CD4-positive, alpha-beta T cell treated with Interleukin-21 for 1 hour (primary cell): ENCODE results near the gene SLIT1.

Source experiments
- DNase-seq: peaks from one replicate; pipeline ENCODE4 v3.0.0-alpha.2; 2020

Gene SLIT1

DNA sequence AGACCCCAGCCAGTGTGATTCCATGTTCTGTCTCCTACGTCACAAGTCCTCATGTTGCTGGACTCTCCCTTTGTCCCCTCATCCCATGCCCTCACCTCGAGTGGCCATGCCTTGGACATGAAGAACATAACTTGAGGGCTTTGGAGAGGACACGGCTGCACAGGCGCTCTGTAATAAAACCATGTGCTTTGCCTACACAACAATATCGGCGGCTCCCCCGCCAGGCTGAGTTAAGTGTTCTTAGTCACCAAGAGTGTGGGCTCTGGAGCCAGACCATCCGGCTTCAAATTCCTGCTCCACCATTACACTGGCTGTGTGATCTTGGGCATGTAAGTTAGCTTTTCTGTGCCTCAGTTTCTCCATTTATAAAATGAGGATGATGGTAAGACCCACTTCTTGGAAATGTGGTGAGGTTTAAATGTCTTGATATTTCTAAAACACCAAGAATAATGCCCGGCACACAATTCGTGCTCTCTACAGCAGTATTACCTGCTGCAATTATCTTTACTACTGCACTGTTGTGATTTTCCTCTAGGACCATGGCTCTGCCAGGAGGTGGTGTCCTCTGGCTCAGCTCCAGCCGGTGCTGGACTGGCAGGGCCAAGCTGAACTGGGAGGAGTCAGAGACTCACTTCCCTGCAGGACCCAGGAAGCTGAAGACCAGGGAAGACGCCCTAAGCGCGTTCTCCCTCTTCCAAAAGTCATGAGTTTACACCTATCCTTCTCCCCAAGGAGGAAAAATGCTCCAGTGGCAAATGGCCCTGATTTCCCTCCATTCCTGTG lies 15.7 kb downstream of the SLIT1 start:
- DNase-seq, result no peak

DNA sequence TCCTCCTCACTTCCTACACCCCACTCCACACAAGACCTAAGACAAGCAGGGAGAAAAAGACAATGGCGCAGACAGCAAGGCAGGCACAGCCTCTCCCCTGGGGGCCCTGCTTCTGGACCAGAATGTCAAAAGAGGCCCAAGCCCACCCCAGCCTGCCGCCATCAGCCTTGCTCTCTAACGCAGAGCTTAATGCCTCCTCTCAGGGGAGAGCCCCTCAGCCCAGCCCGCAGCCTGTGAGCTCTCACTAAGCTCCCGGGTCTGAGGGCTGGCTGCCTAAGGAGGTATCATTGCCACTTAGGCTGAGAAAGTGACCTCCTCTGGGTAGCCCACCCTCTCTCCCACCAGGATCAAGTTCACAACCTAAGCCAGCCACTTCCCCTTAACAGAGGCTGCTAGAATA lies 16.7 kb downstream of the SLIT1 start:
- DNase-seq, result no peak

DNA sequence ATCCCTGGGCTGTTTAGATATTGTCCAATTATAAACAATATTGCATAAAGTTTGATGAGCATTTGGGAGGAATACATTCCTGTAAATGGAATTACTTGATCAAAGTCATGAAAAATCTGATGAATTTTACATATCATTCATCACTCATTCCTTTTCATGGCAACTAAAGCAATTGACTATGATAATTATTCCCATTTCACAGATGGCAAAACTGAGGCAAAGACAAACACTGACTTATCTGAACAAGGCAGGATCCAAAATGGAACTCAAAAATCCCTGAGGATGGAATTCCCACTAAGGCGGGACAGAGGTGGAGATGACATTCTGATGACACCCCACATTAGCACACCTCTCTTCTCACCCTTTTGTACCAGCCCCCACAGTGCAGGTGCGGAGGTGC lies 17.1 kb downstream of the SLIT1 start:
- DNase-seq, result no peak

DNA sequence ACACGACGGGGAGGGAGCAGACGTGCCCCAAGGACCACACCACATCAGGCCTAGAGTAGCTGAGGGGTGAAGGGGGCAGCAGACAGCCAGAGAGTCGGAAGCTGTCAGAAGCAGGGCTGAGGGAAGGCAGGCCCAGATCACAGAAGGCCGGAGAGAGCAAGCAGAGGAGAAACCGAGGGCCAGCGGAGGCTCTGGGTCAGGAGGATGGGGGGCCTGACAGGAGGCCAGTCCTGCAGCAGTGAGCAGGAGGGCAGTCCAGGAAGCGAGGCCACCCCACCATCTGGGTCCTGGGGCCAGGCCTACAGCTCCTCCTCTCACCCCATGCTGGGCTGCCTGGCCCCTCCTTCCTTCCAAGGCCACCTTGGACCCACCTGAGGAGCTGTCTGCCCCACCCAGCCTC lies 20.3 kb downstream of the SLIT1 start:
- DNase-seq, result no peak

GRCh38 chr10:97163781-97164501 lies 21.8 kb downstream of the SLIT1 start:
- no peak for DNase-seq

GRCh38 chr10:97163181-97163580 lies 22.6 kb downstream of the SLIT1 start:
- DNase-seq, result no peak

DNA sequence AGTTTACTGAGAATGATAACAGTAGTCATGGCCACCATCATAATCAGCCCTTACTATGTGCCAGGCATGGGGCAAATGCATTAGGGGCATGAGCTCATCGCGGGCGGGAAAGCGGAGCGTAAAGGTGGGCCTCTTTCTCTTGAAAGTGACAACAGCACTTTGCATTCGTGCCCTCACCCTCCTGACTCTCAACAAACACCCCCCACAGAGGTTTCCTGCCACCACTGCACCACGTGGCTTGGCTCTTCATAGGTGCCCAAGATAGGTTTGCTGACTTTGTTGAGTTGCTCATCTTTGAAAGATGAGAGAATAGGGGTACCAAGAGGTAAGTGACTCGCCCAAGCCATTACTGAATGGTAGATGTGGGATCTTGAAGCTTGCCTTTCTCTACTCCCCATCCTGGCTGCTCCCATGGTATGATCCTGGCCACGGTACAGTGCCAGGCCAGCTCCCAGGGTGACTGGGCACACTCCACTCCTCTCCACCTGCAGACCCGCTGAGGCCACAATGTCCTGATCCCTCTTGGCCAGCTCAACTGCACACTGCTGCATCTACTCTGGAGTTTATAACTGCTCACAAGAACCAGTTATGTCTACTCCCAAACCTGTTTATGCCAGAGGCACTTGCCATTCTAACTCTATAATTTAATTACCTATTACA lies 26.0 kb downstream of the SLIT1 start:
- no peak for DNase-seq

- DNase-seq, result no peak
Measured at GRCh38 chr10:97157578-97158095, 28.1 kb downstream of the SLIT1 start.

DNA sequence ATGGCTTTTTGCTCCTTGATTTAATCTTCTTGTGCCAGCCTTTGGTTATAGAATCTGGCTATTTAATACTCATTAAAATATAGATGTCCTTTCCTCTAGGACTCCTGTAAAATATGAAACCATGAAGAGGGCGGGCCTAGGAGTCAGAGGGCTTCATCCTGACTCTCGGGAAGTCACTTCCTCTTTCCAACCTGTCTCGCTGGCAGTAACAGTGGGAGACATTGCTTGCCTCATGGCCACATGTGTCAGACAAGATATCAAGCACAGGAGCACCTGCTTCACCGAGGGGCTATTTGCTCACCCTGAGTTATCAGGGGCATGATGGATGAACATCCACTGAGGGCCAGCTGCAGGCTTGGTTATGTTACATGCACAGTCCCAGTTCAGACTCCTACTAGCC lies 31.0 kb downstream of the SLIT1 start:
- DNase-seq, result no peak

- DNase-seq, result no peak
Measured at GRCh38 chr10:97154162-97154561, 31.6 kb downstream of the SLIT1 start.

DNA sequence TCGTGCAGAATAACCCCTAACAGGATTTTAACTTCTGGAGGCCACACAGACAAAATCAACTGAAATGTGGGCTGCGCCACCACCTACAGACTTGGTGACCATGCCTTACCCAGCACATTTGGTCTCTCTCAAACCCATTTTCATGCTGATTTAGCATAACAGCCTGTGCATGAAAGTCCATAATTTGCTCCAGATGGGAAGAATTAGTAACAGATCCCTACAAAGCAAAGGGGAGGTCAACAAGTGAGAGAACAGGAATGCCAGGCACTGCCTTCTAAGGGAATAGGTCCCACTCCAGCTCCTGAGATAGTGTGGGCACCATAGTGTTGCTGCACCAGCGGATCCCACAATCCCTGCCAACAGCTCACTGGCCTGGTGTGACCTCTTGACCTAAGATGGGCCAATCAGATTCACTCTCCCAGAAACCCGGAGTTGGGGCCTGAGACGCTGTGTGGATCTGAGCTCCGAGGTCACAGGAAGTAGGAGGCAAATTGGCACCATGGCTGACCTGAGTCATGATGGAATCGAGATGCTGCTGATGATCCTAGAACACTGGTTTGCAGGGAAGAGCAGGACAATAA lies 32.4 kb downstream of the SLIT1 start:
- no peak for DNase-seq

DNA sequence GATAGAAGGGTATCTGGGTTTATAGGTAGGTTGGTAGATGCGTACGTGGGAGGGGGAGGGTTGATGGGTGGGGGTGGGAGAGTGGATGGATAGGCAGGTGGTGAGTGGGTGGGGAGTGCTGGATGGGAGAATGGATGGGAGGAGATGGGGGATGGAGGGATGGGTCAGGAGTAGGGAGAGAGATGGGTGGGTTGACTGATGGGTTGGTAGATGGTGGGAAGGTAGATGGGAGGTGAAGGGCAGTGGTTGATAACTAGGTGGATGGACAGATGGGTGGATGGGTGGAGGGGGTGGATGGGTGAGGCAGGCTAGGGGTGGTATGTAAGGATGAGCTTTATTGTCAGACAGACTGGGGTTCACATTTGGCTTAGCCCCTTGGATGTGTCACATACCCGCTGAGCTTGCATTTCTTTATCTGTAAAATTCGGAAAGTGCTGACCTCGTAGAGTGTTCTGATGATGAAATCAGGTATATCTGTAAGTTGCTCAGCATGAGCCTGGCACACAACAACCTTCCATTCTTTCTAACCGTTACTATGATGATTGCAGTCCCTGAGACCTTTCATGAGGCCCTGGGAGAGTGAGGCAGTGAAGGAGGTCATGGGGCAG lies 34.3 kb downstream of the SLIT1 start:
- no peak for DNase-seq

GRCh38 chr10:97150616-97151015 lies 35.1 kb downstream of the SLIT1 start:
- no peak for DNase-seq

- no peak for DNase-seq
Measured at GRCh38 chr10:97150013-97150595, 35.7 kb downstream of the SLIT1 start.

DNA sequence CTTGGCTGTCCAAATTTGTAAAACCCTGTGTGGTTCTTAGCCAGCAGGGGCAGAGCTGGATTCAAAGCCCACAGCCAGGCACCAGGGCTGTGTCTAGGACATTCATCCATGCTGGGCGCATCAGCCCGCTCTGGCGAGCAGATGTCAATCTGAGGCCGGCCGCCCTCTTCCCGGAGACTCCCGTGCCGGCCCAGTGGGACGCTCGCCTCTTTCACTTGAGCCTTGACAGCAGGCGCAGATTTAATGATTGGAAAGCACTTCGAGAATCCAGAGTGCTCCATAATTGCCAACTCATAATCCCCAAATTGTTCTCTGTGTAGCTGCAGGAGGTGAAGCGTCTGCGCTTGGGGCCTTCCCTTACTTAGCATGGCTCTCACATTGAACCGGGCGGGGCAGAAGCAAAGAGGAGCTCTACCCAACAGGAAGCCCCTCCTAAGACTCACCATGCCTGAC lies 36.7 kb downstream of the SLIT1 start:
- DNase-seq, result no peak

DNA sequence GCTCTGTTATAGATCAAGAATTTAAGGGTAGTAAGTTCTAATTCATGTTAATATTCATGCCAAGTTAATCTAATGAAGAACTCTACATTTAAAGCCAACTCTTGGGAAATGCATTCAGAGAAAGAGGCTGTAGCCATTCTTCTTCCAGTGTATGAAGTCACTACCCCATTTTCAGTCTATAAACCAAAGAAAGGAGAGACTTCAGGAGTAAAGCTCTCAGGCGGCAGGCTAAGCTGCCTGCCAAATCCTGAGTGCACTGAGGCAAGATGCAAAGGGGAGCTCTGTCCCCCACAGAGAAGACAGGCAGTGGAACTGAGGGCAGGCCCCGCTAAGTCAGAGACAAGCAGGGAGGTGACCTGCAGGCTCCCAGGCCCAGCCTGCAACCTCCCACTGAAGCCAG lies 41.5 kb downstream of the SLIT1 start:
- no peak for DNase-seq

DNA sequence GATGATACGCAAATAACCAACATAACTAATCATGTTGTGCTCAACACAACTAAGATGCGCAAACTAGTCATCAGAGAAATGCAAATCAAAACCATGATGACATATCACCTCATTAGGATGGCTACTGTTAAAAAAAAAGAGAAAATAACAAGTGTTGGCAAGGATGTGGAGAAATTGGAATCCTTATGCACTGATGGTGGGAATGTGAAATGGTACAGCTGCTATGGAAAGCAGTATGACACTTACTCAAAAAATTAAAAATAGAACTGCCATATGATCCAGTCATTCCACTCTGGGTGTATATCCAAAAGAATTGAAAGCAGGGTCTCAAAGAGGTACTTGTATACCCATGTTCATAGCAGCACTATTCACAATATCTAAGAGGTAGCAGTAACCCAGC lies 42.9 kb downstream of the SLIT1 start:
- DNase-seq, result no peak

DNA sequence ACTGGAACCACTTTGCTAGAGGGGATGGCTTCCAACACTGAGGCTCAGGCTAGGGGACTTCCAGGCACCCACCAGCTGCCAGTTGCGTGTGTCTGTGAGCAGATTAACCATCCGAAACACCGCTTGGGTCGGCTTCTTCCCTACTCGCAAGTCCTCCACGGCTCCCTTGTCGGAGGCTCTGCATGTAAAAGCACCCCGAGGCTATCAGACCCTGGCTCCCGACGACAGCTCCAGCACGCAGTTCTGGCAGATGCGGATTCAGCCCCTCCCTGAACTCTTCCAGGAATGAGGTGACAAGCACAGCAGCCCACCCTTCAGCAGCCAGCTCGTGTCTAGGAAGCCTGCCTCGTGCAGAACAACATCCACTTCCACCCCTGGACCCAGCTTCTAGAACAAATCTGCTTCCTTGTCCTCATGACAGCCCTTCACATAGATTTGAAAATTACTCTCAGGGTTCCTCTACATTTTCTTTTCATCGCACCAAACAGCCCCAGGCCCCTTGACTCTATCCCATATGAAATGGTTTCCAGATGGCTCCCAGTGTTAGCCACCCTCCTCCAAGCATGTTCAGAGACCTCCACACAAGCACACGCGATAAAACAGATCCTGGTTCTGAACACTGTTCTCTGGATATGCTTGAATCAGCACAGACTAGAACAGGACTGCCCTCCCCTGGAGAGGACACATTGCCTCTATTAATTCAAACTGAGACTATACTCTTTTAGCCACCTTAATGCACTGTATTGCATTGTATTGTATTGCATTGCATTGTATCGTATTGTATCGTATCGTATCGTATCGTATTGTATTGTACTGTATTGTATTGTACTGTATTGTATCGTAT lies 44.6 kb downstream of the SLIT1 start:
- no peak for DNase-seq

DNA sequence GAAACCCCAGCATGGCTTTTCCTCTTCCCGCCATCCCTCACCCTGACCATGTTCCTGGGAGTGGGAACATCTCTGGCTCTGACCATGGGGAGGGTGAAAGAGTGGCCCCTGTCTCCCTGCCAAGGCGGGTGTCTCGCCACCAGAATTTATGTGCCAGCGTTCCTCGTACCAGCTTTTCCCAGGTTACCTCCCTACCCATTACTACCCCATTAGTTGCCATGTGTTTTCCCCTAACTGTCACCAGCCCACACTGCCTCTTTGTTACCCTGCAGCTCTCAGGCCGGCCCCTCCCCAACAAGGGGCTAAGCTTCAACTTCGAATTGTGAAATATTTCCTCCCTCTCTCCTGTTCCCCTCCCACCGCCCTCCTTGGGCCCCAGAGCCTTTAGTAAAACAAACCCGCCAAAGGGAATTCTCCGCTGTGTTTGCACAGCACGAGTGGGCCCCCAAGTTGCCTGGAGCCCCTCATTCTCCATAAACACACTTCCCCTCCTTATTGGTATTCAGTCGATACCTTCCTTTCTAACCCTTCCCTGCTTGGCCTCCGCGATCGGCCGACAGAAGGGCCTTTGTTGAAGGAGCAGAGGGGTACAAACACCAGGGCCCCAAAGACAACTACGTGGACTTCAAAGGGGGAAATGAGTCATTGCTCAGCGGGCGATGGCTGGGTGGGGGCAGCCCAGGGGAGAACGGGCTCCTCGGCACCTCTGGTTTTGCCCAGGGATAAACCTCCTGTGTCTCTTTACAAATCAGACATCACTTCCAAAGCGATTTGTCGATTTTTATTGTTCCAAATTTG lies 45.5 kb downstream of the SLIT1 start:
- DNase-seq, result no peak

DNA sequence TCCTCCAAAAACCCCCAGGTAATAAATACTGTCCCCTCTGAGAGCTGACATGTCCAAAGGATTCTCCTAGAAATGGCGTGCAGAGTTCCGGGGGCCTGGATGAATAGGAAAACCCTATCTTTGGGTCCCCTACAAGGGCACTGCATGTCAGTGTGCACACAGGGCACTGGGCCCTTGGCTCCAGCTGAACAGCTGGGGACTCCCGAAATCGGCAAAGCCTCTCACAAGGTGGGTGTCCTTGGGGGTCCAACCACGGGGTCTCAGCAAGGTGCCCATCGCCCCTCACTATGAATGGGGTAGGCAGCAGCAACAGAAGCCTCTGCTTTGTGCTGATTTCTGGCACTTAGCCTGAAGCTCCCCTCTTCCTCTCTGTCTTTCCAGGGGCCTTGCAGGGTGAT lies 46.1 kb downstream of the SLIT1 start:
- no peak for DNase-seq

- no peak for DNase-seq
Measured at GRCh38 chr10:97138846-97139245, 46.9 kb downstream of the SLIT1 start.
